ENCODE data around the gene SETD1A. TPM values are rescaled to one million over a fixed set of nuclear protein-coding genes. Genes with fewer than 3 reads are reported as not detected.
"Not testable (repeated sequence)": the region's sequence is repeated elsewhere in the genome, so short reads cannot be mapped to it uniquely, and the experiment has no call there.

SETD1A gene
- total and polyA plus RNA-seq, 9 of the 15 experiments (the other 6 are each of a cell fraction or from before 2014, with no cell fraction given): 0.08 to 36.0 (median 4.2) TPM

- WGBS (ENCODE audit: insufficient coverage, low coverage, missing lambda C conversion rate): 71% methylated on average over 5 of the region's 5 CpGs
- POLR2A ChIA-PET: interaction anchor here (0.6 kb wide), 1 partner anchor 215 kb away, joined by 3 read pairs; no protein-coding TSS in a partner anchor
- H3K27ac ChIP-seq (ENCODE audit: extremely low read depth, low read depth, low read length): no peak overlapping the region
Measured at GRCh38 chr16:30937692-30938091, 19.9 kb upstream of the SETD1A start.

GRCh38 chr16:30939571-30939970 is 18.0 kb upstream of the SETD1A start:
- FAIRE-seq; H3K9ac ChIP-seq (ENCODE audit: insufficient read depth in 1 of 2, low read depth in 2 of 2, low read length in 2 of 2); in situ Hi-C loops (cut with MboI); H3K9me1 ChIP-seq (ENCODE audit: control insufficient read depth, insufficient read depth, low read length); H2AFZ ChIP-seq (ENCODE audit: low read depth, low read length); ATAC-seq; BruUV-seq (replicated peaks); H3K27ac ChIP-seq (ENCODE audit: extremely low read depth, low read depth, low read length); H4K20me1 ChIP-seq (replicated peaks; ENCODE audit: control insufficient read depth, insufficient read depth, low read length); H3K9me3 ChIP-seq (replicated peaks; ENCODE audit: control insufficient read depth, insufficient read depth, low read depth, low read length); H3K79me2 ChIP-seq (ENCODE audit: control insufficient read depth, insufficient read depth, low read length); intact Hi-C loops (cut with micrococcal nuclease); CTCF ChIA-PET (ENCODE audit: low intra/inter-chr PET ratio); H3K27me3 ChIP-seq (ENCODE audit: control insufficient read depth in 2 of 2, insufficient read depth in 2 of 2, low read length in 2 of 2); H3K4me3 ChIP-seq; DNase-seq (ENCODE audit: extremely low read depth in 1 of 4, low spot score in 3 of 4); H3K4me2 ChIP-seq (ENCODE audit: insufficient read depth, low read length): not testable (repeated sequence)
- peaks cover 8 to 11% of the 10 kb centered on the region in 2 experiments; a peak in 4 of 5 replicates for H3K4me1 ChIP-seq (replicated peaks in 1 of 2; ENCODE audit: control insufficient read depth in 2 of 2, insufficient read depth in 2 of 2, low read length in 2 of 2)
- POLR2A ChIA-PET: interaction anchor here (2.4 to 3.9 kb wide), 2 partner anchors 10 to 14 kb away, joined by 10 to 11 read pairs; partner anchors contain the start of gene ORAI3
- peaks cover 68% of the 10 kb centered on the region; the same call in 2 of the 3 replicates for H3K36me3 ChIP-seq (ENCODE audit: control insufficient read depth, insufficient read depth, low read length)
- 61% methylated on average over 8 of the region's 8 CpGs for WGBS (ENCODE audit: insufficient coverage, low coverage, missing lambda C conversion rate)

More at GRCh38 chr16:30937692-30938091, 19.9 kb upstream of the SETD1A start:
- DNase-seq (ENCODE audit: extremely low read depth in 1 of 4, low spot score in 3 of 4) (no peak), FAIRE-seq (no peak), ATAC-seq (no peak)
- in situ Hi-C loops (cut with MboI): no loop called here
- intact Hi-C loops (cut with micrococcal nuclease): no loop called here
- CTCF ChIA-PET (ENCODE audit: low intra/inter-chr PET ratio): no interaction called here
- Histone ChIP-seq H3K4me2 (ENCODE audit: insufficient read depth, low read length) (no peak overlapping the region), H3K9me3 (replicated peaks; ENCODE audit: control insufficient read depth, insufficient read depth, low read depth, low read length) (no peaks in the 10 kb centered on the region), H3K27me3 (ENCODE audit: control insufficient read depth in 2 of 2, insufficient read depth in 2 of 2, low read length in 2 of 2) (no peaks in the 10 kb centered on the region), H3K4me1 (replicated peaks in 1 of 2; ENCODE audit: control insufficient read depth in 2 of 2, insufficient read depth in 2 of 2, low read length in 2 of 2) (peaks cover 8 to 11% of the 10 kb centered on the region in 2 experiments; a peak in 4 of 5 replicates), H3K9me1 (ENCODE audit: control insufficient read depth, insufficient read depth, low read length) (peaks cover 3% of the 10 kb centered on the region), H4K20me1 (replicated peaks; ENCODE audit: control insufficient read depth, insufficient read depth, low read length) (no peaks in the 10 kb centered on the region), H2AFZ (ENCODE audit: low read depth, low read length) (no peak overlapping the region), H3K9ac (ENCODE audit: insufficient read depth in 1 of 2, low read depth in 2 of 2, low read length in 2 of 2) (peak overlapping the region in 1 of 2 experiments; percentile 58; a peak in 1 of 4 replicates), H3K79me2 (ENCODE audit: control insufficient read depth, insufficient read depth, low read length) (no peaks in the 10 kb centered on the region), H3K36me3 (ENCODE audit: control insufficient read depth, insufficient read depth, low read length) (peaks cover 55% of the 10 kb centered on the region; the same call in 2 of the 3 replicates), H3K4me3 (no peak overlapping the region)
- 0 out of 2 replicates have a peak, but pooled peaks have one; percentile 26 for TF ChIP-seq SUPT5H (IDR thresholded peaks at IDR 0.05)
- no peak for TF ChIP-seq CBX8 (IDR thresholded peaks at IDR 0.05; ENCODE audit: borderline replicate concordance, extremely low read depth, low read depth, low read length, poor library complexity, severe bottlenecking)
- no TSS peak for BruUV-seq (replicated peaks)
